Retinal pigment epithelial cell (primary cell): ENCODE results near the gene CCNF.
"Not testable (repeated sequence)": the region's sequence is repeated elsewhere in the genome, so short reads cannot be mapped to it uniquely, and the experiment has no call there.

Source experiments
- DNase-seq: peaks from one replicate; pipeline ENCODE4 v3.0.0-alpha.2; 2010; ENCODE audit warnings: low read depth
- H3K4me3 ChIP-seq: 2 replicates; pipeline ENCODE4 v1.5.1; 2011; ENCODE audit warnings: mild to moderate bottlenecking, low read length, control low read depth, moderate library complexity
- CTCF ChIP-seq: conservative IDR thresholded peaks from 2 replicates; pipeline ENCODE4 v1.5.1; 2011; ENCODE audit warnings: low read depth, low read length, control low read depth, inconsistent platforms

Gene CCNF

DNA sequence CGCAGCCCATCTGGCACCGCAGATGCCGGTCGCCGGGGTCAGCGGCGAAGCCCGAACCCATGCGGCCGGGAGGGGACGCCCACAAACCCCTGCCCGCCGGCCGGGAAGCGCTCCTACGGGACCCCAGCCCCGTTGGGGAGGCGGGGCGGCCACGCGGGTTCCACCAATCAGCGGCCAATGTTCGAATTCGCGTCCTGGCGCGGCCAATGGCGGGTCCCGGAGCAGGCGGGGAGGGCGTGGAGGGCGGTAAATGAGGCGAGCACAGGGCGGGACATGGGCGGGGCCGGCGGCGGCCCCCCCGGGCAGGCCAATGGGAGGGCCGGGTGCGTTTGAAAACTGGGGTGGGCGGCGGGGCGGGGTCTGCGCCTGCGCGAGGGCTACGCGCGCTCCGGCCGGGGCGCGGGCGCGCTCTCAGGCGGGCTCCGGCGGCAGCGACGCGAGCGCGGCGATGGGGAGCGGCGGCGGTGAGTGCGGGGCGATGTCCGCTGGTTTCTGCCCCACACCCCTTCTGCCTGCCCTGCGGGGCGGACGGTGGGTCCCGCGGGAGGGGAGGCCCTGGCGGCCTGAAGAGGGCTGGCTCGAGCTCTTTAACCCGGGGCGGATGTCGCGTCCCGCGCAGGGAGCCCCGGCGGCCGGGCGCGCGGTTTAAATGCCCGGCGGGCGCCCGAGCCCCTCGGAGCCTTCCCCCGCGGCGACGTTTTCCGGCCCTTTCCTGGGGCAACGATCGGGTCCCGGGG lies at the start of gene CCNF:
Gene CCNF, plus strand, starts transcription at position 414 of the 737 bp plus-strand sequence. Its CDS starts 35 bp downstream, at position 449.
- TF ChIP-seq CTCF: no peak
- peak; percentile 81 for DNase-seq
- H3K4me3 ChIP-seq: peak within 1 kb of the TSS; percentile 70

DNA sequence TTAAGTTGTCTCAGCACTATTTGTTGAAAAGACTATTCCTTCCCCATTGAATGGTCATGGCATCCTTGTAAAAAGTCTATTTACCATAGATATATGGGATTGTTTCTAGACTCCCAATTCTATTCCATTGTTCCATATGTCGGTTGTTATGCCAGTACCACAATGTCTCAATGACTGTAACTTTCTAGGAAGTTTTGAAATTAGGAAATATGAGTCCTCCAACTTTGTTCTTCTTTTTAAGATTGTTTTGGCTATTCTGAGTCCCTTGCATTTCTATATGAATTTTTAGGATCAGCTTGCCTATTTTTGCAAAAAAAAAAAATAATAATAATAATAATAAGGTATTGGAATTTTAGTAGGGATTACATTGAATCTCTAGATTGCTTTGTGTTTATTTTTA lies 45.7 kb upstream of the CCNF start:
- no peak for DNase-seq
- no peak for TF ChIP-seq CTCF
- H3K4me3 ChIP-seq: no peak overlapping the region

DNA sequence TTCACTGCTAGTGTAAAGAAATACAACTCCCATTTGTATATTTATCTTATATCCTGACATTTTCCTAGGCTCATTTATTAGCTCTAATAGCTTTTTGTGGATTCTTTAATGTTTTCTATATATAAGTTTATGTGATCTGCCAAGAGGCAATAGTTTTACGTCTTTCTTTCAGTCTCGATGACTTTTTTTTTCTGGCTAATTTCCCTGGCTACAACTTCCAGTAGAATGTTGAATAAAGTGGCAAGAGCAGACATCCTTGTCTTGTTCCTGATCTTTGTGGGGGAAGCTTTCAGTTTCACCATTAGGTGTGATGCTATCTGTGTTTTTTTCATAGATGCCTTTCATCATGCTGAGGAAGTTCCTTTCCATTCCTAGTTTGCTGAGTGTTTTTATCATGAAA lies 44.8 kb upstream of the CCNF start:
- H3K4me3 ChIP-seq: no peak overlapping the region
- no peak for DNase-seq
- TF ChIP-seq CTCF: no peak

GRCh38 chr16:2385190-2385836 lies 43.9 kb upstream of the CCNF start:
- no peak for TF ChIP-seq CTCF
- DNase-seq: no peak
- no peak overlapping the region for H3K4me3 ChIP-seq

GRCh38 chr16:2385982-2386381 lies 43.3 kb upstream of the CCNF start:
- not testable (repeated sequence) for DNase-seq, H3K4me3 ChIP-seq

- peak; percentile 54 for TF ChIP-seq CTCF
- no peak overlapping the region for H3K4me3 ChIP-seq
- no peak for DNase-seq
These were observed 42.3 kb upstream of the CCNF start for GRCh38 chr16:2386990-2387389.

- H3K4me3 ChIP-seq: no peak overlapping the region
- no peak for DNase-seq
- TF ChIP-seq CTCF: no peak
These were observed 40.9 kb upstream of the CCNF start for GRCh38 chr16:2388139-2388874.
